HCT116 (cell line): ENCODE measurements around the gene ARHGAP27. TPM values are rescaled to one million over a fixed set of nuclear protein-coding genes. Genes with fewer than 3 reads are reported as not detected.

Source experiments
- ATAC-seq: fragments of 200-7000 bp; cut with Tn5 transposase; 2 replicates; pipeline ENCODE4 v1.9.1; 2020; ENCODE audit warnings: mild to moderate bottlenecking, moderate library complexity
- BruUV-seq: library from RNA; stranded (reverse); fragments of 400-500 nt; replicated peaks from 2 replicates; lab custom pipeline; 2021; lab: Mats Ljungman, UMichigan
- CTCF ChIA-PET: fragments of 300-600 bp; sonication (Branson Sonifier 250); formaldehyde crosslinking; loops from one replicate; lab custom pipeline; 2021; ENCODE audit warnings: antibody characterized with exemption; lab: Charles Lee
- POLR2A ChIA-PET: fragments of 300-600, 350-600 bp; sonication (Branson Sonifier 250); formaldehyde crosslinking; loops from one replicate; lab custom pipeline; 2021; ENCODE audit warnings: antibody characterized with exemption; lab: Charles Lee
- RAD21 ChIA-PET, 2 experiments: fragments of 300-600 bp; sonication (Branson Sonifier 250); formaldehyde crosslinking; loops; one replicate each; lab custom pipeline; 2023; ENCODE audit warnings: low total read pairs in 2 of 2; ENCODE audit not compliant: uncharacterized antibody in 2 of 2, unreplicated experiment in 2 of 2, low non-redundant PET in 1 of 2; lab: Charles Lee
- DNase-seq: peaks from one replicate; pipeline ENCODE4 v3.0.0-alpha.2; 2010; ENCODE audit warnings: low read depth, low spot score
- H2AFZ ChIP-seq: fragments of 200-600 bp; shearing (Covaris generic), sonication (generic); 2 replicates; pipeline ENCODE4 v1.6.1; 2017; ENCODE audit warnings: low read depth, mixed run types, mixed read lengths, antibody characterized with exemption, low read length; ENCODE audit not compliant: poor library complexity, severe bottlenecking
- H3K27ac ChIP-seq: 2 replicates; pipeline ENCODE4 v1.5.1; 2012; ENCODE audit warnings: low read depth, low read length
- H3K27me3 ChIP-seq: fragments of 200-600 bp; sonication (generic); 2 replicates; pipeline ENCODE4 v1.6.1; 2016; ENCODE audit warnings: mixed run types, low read length, mixed read lengths; ENCODE audit not compliant: insufficient read depth
- H3K36me3 ChIP-seq, 2 experiments: fragments of 200-500 bp in 1 of 2; fragments of 200-600 bp in 1 of 2; sonication (Bioruptor generic) in 1 of 2; sonication (generic) in 1 of 2; 2 replicates each; pipeline versions ENCODE4 v1.5.1 to v1.6.1; 2014 to 2016; ENCODE audit warnings: low read length in 2 of 2, inconsistent platforms in 1 of 2, mixed read lengths in 1 of 2, mixed run types in 1 of 2; ENCODE audit not compliant: insufficient read depth in 2 of 2, control insufficient read depth in 1 of 2
- H3K4me1 ChIP-seq, 2 experiments: fragments of 200-600 bp in 1 of 2; sonication (generic) in 1 of 2; 2 replicates each; pipeline versions ENCODE4 v1.5.1 to v1.6.1; 2012 to 2017; ENCODE audit warnings: low read length in 2 of 2, inconsistent platforms in 1 of 2, mild to moderate bottlenecking in 1 of 2, mixed read lengths in 1 of 2, mixed run types in 1 of 2, moderate library complexity in 1 of 2; ENCODE audit not compliant: insufficient read depth in 2 of 2, control insufficient read depth in 1 of 2
- H3K4me2 ChIP-seq: fragments of 200-600 bp; sonication (generic); 2 replicates; pipeline ENCODE4 v1.6.1; 2017; ENCODE audit warnings: mixed run types, low read length, mixed read lengths
- H3K4me3 ChIP-seq, 2 experiments: fragments of 200-600 bp in 1 of 2; sonication (generic) in 1 of 2; replicated peaks in 1 of 2; 2 replicates each; pipeline ENCODE4 v1.5.1; 2011 to 2016; ENCODE audit warnings: low read length in 2 of 2, control low read depth in 1 of 2, low read depth in 1 of 2, mild to moderate bottlenecking in 1 of 2, mixed read lengths in 1 of 2, mixed run types in 1 of 2
- H3K79me2 ChIP-seq: fragments of 200-600 bp; sonication (generic); 2 replicates; pipeline ENCODE4 v1.6.1; 2017; ENCODE audit warnings: mild to moderate bottlenecking, mixed run types, low read length, moderate library complexity, mixed read lengths; ENCODE audit not compliant: insufficient read depth
- H3K9ac ChIP-seq: fragments of 200-600 bp; sonication (generic); 2 replicates; pipeline ENCODE4 v1.6.1; 2016; ENCODE audit warnings: low read length, mixed read lengths
- H3K9me2 ChIP-seq: fragments of 200-600 bp; sonication (generic), shearing (Covaris generic); 2 replicates; pipeline ENCODE4 v1.6.1; 2017; ENCODE audit warnings: mixed run types, mild to moderate bottlenecking, moderate library complexity; ENCODE audit not compliant: insufficient read depth
- H3K9me3 ChIP-seq, 2 experiments: fragments of 200-500 bp in 1 of 2; fragments of 200-600 bp in 1 of 2; sonication (Bioruptor generic) in 1 of 2; sonication (generic) in 1 of 2; 2 replicates each; pipeline ENCODE4 v1.6.1; 2014 to 2017; ENCODE audit warnings: low read length in 2 of 2, mixed read lengths in 2 of 2, inconsistent platforms in 1 of 2, low read depth in 1 of 2, mild to moderate bottlenecking in 1 of 2, mixed run types in 1 of 2, moderate library complexity in 1 of 2; ENCODE audit not compliant: control insufficient read depth in 1 of 2, insufficient read depth in 1 of 2
- H4K20me1 ChIP-seq: fragments of 200-600 bp; sonication (generic), shearing (Covaris generic); 2 replicates; pipeline ENCODE4 v1.6.1; 2017; ENCODE audit warnings: mixed run types, mild to moderate bottlenecking, moderate library complexity; ENCODE audit not compliant: insufficient read depth
- ATF3 ChIP-seq: IDR thresholded peaks from 2 replicates; pipeline ENCODE4 v1.6.1; 2012
- CBX3 ChIP-seq: IDR thresholded peaks from 2 replicates; pipeline ENCODE4 v1.6.1; 2012; ENCODE audit warnings: low read depth
- CEBPB ChIP-seq: IDR thresholded peaks from 2 replicates; pipeline ENCODE4 v1.6.1; 2012; ENCODE audit warnings: low read depth
- ELF1 ChIP-seq: IDR thresholded peaks from 2 replicates; pipeline ENCODE4 v1.6.1; 2012; ENCODE audit warnings: low read depth, borderline replicate concordance
- EZH2phosphoT487 ChIP-seq: fragments of 200-600 bp; IDR thresholded peaks from 2 replicates; pipeline ENCODE4 v1.6.1; 2018; ENCODE audit warnings: antibody characterized with exemption, borderline replicate concordance
- FOSL1 ChIP-seq: IDR thresholded peaks from 2 replicates; pipeline ENCODE4 v1.6.1; 2012; ENCODE audit warnings: low read depth
- JUND ChIP-seq: IDR thresholded peaks from 2 replicates; pipeline ENCODE4 v1.6.1; 2012
- POLR2AphosphoS5 ChIP-seq: IDR thresholded peaks from 2 replicates; pipeline ENCODE4 v1.6.1; 2011; ENCODE audit warnings: mild to moderate bottlenecking, low read depth, low read length, moderate library complexity
- RAD21 ChIP-seq: IDR thresholded peaks from 2 replicates; pipeline ENCODE4 v1.6.1; 2012; ENCODE audit warnings: low read depth, mild to moderate bottlenecking
- SIN3A ChIP-seq: IDR thresholded peaks from 2 replicates; pipeline ENCODE4 v1.6.1; 2012; ENCODE audit warnings: low read depth
- SP1 ChIP-seq: IDR thresholded peaks from 2 replicates; pipeline ENCODE4 v1.6.1; 2012; ENCODE audit warnings: low read depth
- TCF7L2 ChIP-seq: IDR thresholded peaks from 2 replicates; pipeline ENCODE4 v1.7.0; 2011; ENCODE audit warnings: borderline replicate concordance, inconsistent platforms; ENCODE audit not compliant: insufficient read depth, insufficient read length; ENCODE audit errors: extremely low read depth
- YY1 ChIP-seq: IDR thresholded peaks from 2 replicates; pipeline ENCODE4 v1.6.1; 2011; ENCODE audit warnings: low read length, low read depth, moderate library complexity, mild to moderate bottlenecking; ENCODE audit not compliant: insufficient replicate concordance; ENCODE audit errors: extremely low read depth
- ZBTB33 ChIP-seq: IDR thresholded peaks from 2 replicates; pipeline ENCODE4 v1.6.1; 2011; ENCODE audit warnings: mild to moderate bottlenecking, low read length, moderate library complexity; ENCODE audit not compliant: insufficient replicate concordance; ENCODE audit errors: extremely low read depth
- ZNF274 ChIP-seq: fragments of 200-500 bp; sonication (Bioruptor generic); IDR thresholded peaks from 2 replicates; pipeline ENCODE4 v1.6.1; 2014; ENCODE audit warnings: mild to moderate bottlenecking, low read depth, low read length, inconsistent platforms
- intact Hi-C: fragments of 100-400 bp; cut with micrococcal nuclease; formaldehyde crosslinking; loops from 2 replicates; pipeline ENCODE4 v1.10.0; 2022
- total RNA-seq: library from RNA; stranded (reverse); gene quantifications from one replicate; pipeline ENCODE4 v1.2.1, GENCODE V29; 2021; ENCODE audit not compliant: unreplicated experiment
- TF ChIP-seq, protein P1 (sequence below): IDR thresholded peaks from 2 replicates; pipeline ENCODE4 v1.6.1; 2012

ARHGAP27 gene
- total RNA-seq, 1 experiment from 2014 or later: 46.7 TPM

GRCh38 chr17:45387739-45388138 is 44.9 kb downstream of the ARHGAP27 start:
- intact Hi-C loops: loop anchor here (5.0 to 10.0 kb wide), 2 partner anchors 253 to 445 kb away; partner anchors contain the start of genes ACBD4 and PLCD3
- H3K9me2 ChIP-seq: no peaks in the 10 kb centered on the region
- CTCF ChIA-PET: interaction anchor here (0.6 to 10.5 kb wide), 6 partner anchors 9 to 154 kb away, joined by 4 to 115 read pairs (median 5); no protein-coding TSS in a partner anchor

More at GRCh38 chr17:45387739-45388138, 44.9 kb downstream of the ARHGAP27 start:
- RAD21 ChIA-PET: no interaction called here
- BruUV-seq: no TSS peak
- POLR2A ChIA-PET: no interaction called here
- Histone ChIP-seq H3K4me2 (no peak overlapping the region), H4K20me1 (no peaks in the 10 kb centered on the region), H3K4me1 (peaks cover 0 to 33% of the 10 kb centered on the region in 2 experiments; a peak in 2 of 4 replicates), H3K36me3 (no peaks in the 10 kb centered on the region), H3K27ac (no peak overlapping the region), H3K79me2 (no peaks in the 10 kb centered on the region), H3K27me3 (no peaks in the 10 kb centered on the region), H3K9me3 (no peaks in the 10 kb centered on the region), H3K4me3 (no peak overlapping the region), H2AFZ (no peak overlapping the region), H3K9ac (no peak overlapping the region)
- TF ChIP-seq JUND (no peak), ATF3 (no peak), RAD21 (no peak), EZH2phosphoT487 (no peak), CBX3 (no peak), ZNF274 (no peak), POLR2AphosphoS5 (no peak), FOSL1 (no peak), YY1 (no peak), ELF1 (no peak), SIN3A (no peak), SP1 (no peak), CEBPB (no peak), TCF7L2 (no peak), ZBTB33 (no peak)
- TF ChIP-seq, protein P1, sequence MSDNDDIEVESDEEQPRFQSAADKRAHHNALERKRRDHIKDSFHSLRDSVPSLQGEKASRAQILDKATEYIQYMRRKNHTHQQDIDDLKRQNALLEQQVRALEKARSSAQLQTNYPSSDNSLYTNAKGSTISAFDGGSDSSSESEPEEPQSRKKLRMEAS: no peak
- DNase-seq: no peak
- no peak for ATAC-seq
